ENCODE results near the gene TCF3.
"Not testable (repeated sequence)": the region's sequence is repeated elsewhere in the genome, so short reads cannot be mapped to it uniquely, and the experiment has no call there.

TCF3 gene

GRCh38 chr19:1672769-1673644 is 20.6 kb upstream of the TCF3 start:
- DNase-seq (ENCODE audit: insufficient read length, low spot score) (no peak), FAIRE-seq (peak; percentile 91)
- TF ChIP-seq TAF1 (IDR thresholded peaks at IDR 0.05; ENCODE audit: low read depth, low read length) (no peak), POLR2A (IDR thresholded peaks at IDR 0.05; ENCODE audit: low read depth, low read length) (no peak), PAX5 (IDR thresholded peaks at IDR 0.05; ENCODE audit: insufficient read depth, low read length, severe bottlenecking) (no peak), POU2F2 (IDR thresholded peaks at IDR 0.05; ENCODE audit: low read depth, low read length) (no peak), POLR2AphosphoS5 (IDR thresholded peaks at IDR 0.05; ENCODE audit: low read depth, low read length) (no peak), SPI1 (IDR thresholded peaks at IDR 0.05; ENCODE audit: low read depth, low read length) (no peak)

DNA sequence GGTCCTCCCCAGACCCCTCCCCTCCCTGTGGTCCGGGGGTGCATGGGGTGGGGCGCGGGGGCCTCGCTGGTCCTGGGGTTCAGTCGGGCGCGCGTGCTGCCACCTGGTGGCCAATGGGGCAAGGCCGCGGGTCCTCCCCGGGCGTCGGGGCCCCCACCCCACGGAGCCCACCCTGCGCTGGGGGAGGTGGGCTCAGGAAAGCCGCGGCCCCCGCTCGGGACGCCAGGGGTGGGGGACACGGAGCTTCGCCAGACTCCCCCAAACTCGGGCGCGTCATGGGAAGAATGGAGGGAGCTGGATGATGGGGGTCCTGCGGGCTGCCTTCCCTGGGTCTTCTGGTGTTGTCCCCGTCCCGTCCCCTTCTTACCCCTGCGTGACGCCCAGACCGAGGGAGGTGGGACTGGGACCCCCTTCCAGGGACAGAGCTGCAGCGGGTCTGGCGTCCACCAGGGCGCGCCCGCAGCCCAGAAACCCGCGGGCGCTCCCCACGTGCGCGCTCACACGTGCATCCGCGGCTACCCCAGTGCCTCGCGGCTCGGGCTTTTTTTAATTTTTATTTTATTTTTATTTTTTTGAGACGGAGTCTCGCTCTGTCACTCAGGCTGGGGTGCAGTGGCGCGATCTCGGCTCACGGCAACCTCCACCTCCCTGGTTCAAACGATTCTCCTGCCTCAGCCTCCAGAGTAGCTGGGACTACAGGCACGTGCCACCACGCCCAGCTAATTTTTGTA is 19.8 kb upstream of the TCF3 start:
- FAIRE-seq (peak; percentile 20), DNase-seq (ENCODE audit: insufficient read length, low spot score) (no peak)
- TF ChIP-seq PAX5 (IDR thresholded peaks at IDR 0.05; ENCODE audit: insufficient read depth, low read length, severe bottlenecking) (no peak), POU2F2 (IDR thresholded peaks at IDR 0.05; ENCODE audit: low read depth, low read length) (no peak), POLR2AphosphoS5 (IDR thresholded peaks at IDR 0.05; ENCODE audit: low read depth, low read length) (no peak), SPI1 (IDR thresholded peaks at IDR 0.05; ENCODE audit: low read depth, low read length) (no peak), POLR2A (IDR thresholded peaks at IDR 0.05; ENCODE audit: low read depth, low read length) (no peak), TAF1 (IDR thresholded peaks at IDR 0.05; ENCODE audit: low read depth, low read length) (no peak)

DNA sequence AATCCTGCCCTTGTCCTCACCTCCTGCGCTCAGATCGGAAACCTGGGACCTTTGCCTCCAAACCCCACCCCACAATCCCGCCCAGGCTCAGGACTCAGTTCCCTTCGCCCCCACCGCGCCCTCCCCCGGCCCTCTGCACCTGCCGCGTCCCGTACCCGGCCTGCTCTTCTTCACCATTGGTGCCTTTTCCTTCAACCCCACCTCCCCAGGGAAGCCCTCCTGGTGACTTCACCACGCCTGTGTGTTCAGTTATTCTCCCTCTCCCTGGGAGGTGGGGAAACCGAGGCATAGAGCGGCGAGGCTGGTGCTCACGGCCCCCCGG is 19.3 kb upstream of the TCF3 start:
- DNase-seq (ENCODE audit: insufficient read length, low spot score) = no peak

GRCh38 chr19:1670747-1671146 is 18.3 kb upstream of the TCF3 start:
- not testable (repeated sequence) for FAIRE-seq; DNase-seq (ENCODE audit: insufficient read length, low spot score)

More for the DNA sequence above, 19.3 kb upstream of the TCF3 start:
- TF ChIP-seq PAX5 (IDR thresholded peaks at IDR 0.05; ENCODE audit: insufficient read depth, low read length, severe bottlenecking) (no peak), POLR2AphosphoS5 (IDR thresholded peaks at IDR 0.05; ENCODE audit: low read depth, low read length) (no peak), POLR2A (IDR thresholded peaks at IDR 0.05; ENCODE audit: low read depth, low read length) (no peak), SPI1 (IDR thresholded peaks at IDR 0.05; ENCODE audit: low read depth, low read length) (no peak), TAF1 (IDR thresholded peaks at IDR 0.05; ENCODE audit: low read depth, low read length) (no peak), POU2F2 (IDR thresholded peaks at IDR 0.05; ENCODE audit: low read depth, low read length) (no peak)
- FAIRE-seq = peak; percentile 81

- FAIRE-seq = peak; percentile 93
- DNase-seq (ENCODE audit: insufficient read length, low spot score) = no peak
- peak; percentile 95 for TF ChIP-seq POU2F2 (IDR thresholded peaks at IDR 0.05; ENCODE audit: low read depth, low read length)
- no peak for TF ChIP-seq TAF1 (IDR thresholded peaks at IDR 0.05; ENCODE audit: low read depth, low read length)
Observed at GRCh38 chr19:1668486-1669270, 16.3 kb upstream of the TCF3 start.

- no peak for FAIRE-seq
- no peak for DNase-seq (ENCODE audit: insufficient read length, low spot score)
- TF ChIP-seq TAF1 (IDR thresholded peaks at IDR 0.05; ENCODE audit: low read depth, low read length) (no peak), POLR2AphosphoS5 (IDR thresholded peaks at IDR 0.05; ENCODE audit: low read depth, low read length) (no peak), PAX5 (IDR thresholded peaks at IDR 0.05; ENCODE audit: insufficient read depth, low read length, severe bottlenecking) (no peak), POLR2A (IDR thresholded peaks at IDR 0.05; ENCODE audit: low read depth, low read length) (no peak)
Observed at GRCh38 chr19:1668048-1668485, 15.7 kb upstream of the TCF3 start.

GRCh38 chr19:1665565-1666047 is 13.2 kb upstream of the TCF3 start:
- DNase-seq (ENCODE audit: insufficient read length, low spot score) (no peak), FAIRE-seq (peak; percentile 72)
- TF ChIP-seq SPI1 (IDR thresholded peaks at IDR 0.05; ENCODE audit: low read depth, low read length) = no peak
- no peak for TF ChIP-seq POLR2AphosphoS5 (IDR thresholded peaks at IDR 0.05; ENCODE audit: low read depth, low read length)
- TF ChIP-seq POU2F2 (IDR thresholded peaks at IDR 0.05; ENCODE audit: low read depth, low read length) = no peak
- TF ChIP-seq TAF1 (IDR thresholded peaks at IDR 0.05; ENCODE audit: low read depth, low read length) = no peak
- TF ChIP-seq PAX5 (IDR thresholded peaks at IDR 0.05; ENCODE audit: insufficient read depth, low read length, severe bottlenecking) = no peak
- no peak for TF ChIP-seq POLR2A (IDR thresholded peaks at IDR 0.05; ENCODE audit: low read depth, low read length)

DNA sequence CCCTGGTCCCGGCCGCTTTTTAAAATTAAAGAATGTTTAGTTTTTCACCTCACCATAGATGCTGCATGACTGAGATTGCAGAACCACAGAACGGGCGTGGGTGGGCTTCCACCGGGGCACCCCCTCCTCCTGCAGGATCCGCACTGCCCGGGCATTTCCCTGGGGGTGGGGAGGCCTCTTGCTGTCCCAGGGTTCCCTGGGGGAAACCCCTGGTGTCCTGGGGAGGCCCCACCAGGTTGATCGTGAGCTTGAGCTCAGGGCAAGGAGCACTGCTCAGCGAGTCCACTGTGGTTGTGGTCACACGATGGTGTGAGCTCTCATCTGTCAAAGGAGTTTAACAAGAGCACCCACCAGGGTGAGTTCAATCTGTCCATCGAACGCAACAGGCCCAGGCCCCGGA is 11.4 kb upstream of the TCF3 start:
- DNase-seq (ENCODE audit: insufficient read length, low spot score) = no peak
- peak; percentile 76 for FAIRE-seq
- no peak for TF ChIP-seq SPI1 (IDR thresholded peaks at IDR 0.05; ENCODE audit: low read depth, low read length)
- no peak for TF ChIP-seq POLR2AphosphoS5 (IDR thresholded peaks at IDR 0.05; ENCODE audit: low read depth, low read length)
- TF ChIP-seq TAF1 (IDR thresholded peaks at IDR 0.05; ENCODE audit: low read depth, low read length) = no peak
- 0 out of 2 replicates have a peak, but pooled peaks have one; percentile 58 for TF ChIP-seq POU2F2 (IDR thresholded peaks at IDR 0.05; ENCODE audit: low read depth, low read length)
- no peak for TF ChIP-seq PAX5 (IDR thresholded peaks at IDR 0.05; ENCODE audit: insufficient read depth, low read length, severe bottlenecking)
- no peak for TF ChIP-seq POLR2A (IDR thresholded peaks at IDR 0.05; ENCODE audit: low read depth, low read length)

DNA sequence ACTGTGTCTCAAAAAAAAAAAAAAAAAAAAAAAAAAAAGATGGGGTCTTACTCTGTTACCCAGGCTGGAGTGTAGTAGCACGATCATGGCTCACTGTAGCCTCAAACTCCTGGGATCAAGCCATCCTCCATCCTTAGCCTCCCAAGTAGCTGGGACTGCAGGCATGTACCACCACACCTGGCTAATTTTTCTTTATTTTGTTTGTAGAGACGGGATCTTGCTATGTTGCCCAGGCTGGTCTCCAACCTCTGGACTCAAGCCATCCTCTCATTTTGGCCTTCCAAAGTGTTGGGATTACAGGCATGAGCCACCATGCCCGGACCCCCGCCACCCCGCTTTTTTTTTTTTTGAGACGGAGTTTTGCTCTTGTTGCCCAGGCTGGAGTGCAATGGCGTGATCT is 10.8 kb upstream of the TCF3 start:
- not testable (repeated sequence) for FAIRE-seq; DNase-seq (ENCODE audit: insufficient read length, low spot score)
